Stimulated activated CD8-positive, alpha-beta memory T cell treated with anti-CD3 and anti-CD28 coated beads, Interleukin-12 subunit alpha, Interleukin-12 subunit beta, amount 100 ng/mL, for 4 hours (primary cell): ENCODE results near the gene SIL1.
"Not testable (repeated sequence)": the region's sequence is repeated elsewhere in the genome, so short reads cannot be mapped to it uniquely, and the experiment has no call there.

Experiments
- DNase-seq: peaks from one replicate; pipeline ENCODE4 v3.0.0-alpha.2; 2020; ENCODE audit warnings: low read depth

SIL1 gene

GRCh38 chr5:138942066-138942465 is 256.1 kb downstream of the SIL1 start:
- no peak for DNase-seq

DNA sequence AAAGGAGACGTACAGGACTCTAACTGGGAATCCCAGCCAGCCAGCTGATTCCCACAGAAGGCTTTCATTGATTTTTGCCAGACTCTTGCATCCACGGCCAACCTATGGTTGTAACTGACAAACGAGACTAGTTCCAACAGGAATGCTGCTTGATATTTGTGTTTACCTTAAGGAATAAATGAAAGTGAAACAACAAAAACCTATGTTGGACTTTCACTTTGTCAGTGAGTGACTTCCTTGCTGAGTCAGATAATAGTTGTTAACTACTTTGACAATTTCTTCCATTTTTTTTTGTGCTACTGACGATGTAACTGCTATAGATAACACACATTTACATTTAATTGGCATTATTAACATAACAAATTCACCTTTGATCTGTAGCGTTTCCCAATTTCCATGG is 259.6 kb downstream of the SIL1 start:
- DNase-seq = no peak

DNA sequence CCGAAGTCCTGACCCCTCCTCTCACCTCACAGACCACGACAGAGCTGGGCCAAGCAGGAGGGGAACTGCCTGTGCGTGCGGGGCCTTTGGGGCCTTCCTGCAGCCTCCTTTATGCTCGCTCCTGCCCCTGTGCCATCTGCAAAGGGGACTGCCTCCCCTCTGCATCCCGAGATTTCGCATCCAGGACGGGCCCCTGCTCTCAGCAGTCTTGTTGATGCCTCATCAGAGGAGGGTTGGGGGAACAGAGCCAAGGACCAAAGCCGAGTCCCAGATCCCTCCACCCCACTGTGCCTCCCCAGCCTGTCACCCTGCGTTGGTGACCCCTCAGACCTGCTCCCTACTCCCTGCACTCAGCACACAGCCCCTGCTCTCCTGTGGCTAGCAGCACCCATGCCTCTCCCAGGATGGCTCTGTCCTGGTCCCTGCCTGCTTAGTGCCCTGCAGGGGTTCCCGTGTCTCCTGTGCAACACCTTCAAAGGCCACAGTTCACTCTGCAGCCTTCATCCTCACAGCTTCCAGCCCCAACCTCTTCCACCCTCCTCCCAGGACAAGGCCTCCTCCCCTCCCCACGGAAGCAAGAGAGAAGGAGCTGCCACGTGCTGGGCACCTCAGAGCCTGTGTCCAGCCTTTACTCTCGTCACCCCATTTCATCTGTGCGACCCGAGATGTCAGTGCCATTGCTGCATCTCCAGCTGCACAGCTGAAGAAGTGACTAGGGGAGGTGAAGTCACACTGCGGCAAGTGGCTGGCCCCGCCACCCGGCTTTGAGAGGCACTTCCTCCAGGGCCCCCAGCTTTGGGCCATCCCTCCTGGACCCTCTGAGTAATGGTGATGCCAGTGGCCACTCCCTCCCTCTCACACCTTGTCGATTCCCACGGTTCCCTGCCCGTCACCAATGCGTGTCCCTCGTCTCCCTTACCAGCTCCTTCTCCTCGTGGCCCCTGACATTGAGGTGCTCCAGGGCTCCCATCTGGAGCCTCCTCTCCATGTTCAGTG is 260.5 kb downstream of the SIL1 start:
- DNase-seq = no peak

- DNase-seq = no peak
These were observed 261.2 kb downstream of the SIL1 start for GRCh38 chr5:138936968-138937345.

DNA sequence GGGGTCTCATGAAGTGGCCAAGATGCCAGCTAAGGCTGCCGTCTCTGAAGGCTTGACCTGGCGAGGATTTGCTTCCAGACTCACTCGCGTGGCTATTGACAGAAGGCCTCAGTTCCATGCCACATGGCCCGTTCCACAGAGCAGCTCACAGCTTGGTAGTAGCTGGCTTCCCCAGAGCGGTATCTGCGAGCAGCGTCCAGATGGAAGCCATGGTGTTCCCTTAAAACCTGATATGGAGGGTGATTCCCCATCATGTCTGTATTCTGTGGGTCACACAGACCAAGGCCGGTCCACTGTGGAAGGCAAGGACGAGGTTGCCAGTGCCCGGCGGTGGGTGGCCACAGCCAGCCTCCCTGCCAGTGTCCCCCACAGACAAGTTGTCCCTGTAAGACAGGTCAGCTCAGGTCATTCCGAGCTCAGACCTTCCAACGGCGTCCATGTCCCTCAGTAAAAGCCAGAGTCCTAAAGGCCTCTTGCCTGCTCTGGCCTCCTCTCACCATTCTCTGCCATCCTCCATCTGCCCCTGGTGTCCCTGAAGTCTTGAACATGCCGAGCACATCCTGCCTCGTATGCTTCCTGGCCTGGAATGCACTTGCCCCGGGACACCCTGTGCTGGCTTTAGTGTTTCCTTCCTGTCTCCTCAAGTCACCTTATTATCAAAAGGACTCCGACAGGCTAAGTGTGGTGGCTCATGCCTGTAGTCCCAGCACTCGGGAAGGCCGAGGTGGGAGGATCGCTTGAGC is 261.8 kb downstream of the SIL1 start:
- no peak for DNase-seq

DNA sequence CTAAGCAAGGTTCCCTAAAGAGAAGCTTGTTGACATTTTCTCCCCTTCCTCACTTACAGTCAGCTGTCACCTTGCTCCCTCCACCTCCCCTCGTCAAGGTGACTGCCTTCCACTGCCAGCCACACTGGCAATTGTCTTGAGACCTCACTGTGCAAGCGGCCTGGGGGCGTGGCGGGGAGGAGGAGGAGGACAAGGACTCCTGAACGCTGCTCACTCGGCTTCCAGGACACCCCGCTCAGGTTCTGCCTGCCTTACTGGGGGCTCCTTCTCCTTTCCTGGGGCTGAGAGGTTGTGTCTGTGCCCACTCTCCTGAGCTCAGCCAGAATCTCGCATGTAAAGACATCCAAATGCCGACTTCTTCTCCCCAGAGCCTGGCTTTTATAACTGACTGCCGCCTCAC is 262.7 kb downstream of the SIL1 start:
- DNase-seq = no peak

- DNase-seq = no peak
These were observed 263.2 kb downstream of the SIL1 start for GRCh38 chr5:138934971-138935370.

DNA sequence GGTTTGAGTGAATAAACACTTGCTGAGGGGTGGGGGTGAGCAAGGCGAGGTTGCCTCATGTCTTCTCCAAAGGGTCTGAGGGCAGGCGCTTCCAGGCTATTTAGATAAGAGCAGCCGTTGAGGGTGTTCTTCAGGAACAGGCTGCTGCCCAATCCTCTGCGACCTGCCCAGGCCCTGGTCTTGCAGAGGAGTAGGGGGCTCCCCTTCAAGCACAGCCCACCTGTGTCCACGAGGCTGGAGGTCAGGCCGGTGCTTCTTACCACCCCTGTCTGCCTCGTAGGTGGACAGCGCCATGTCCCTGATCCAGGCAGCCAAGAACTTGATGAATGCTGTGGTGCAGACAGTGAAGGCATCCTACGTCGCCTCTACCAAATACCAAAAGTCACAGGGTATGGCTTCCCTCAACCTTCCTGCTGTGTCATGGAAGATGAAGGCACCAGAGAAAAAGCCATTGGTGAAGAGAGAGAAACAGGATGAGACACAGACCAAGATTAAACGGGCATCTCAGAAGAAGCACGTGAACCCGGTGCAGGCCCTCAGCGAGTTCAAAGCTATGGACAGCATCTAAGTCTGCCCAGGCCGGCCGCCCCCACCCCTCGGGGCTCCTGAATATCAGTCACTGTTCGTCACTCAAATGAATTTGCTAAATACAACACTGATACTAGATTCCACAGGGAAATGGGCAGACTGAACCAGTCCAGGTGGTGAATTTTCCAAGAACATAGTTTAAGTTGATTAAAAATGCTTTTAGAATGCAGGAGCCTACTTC is 264.5 kb downstream of the SIL1 start:
- no peak for DNase-seq

DNA sequence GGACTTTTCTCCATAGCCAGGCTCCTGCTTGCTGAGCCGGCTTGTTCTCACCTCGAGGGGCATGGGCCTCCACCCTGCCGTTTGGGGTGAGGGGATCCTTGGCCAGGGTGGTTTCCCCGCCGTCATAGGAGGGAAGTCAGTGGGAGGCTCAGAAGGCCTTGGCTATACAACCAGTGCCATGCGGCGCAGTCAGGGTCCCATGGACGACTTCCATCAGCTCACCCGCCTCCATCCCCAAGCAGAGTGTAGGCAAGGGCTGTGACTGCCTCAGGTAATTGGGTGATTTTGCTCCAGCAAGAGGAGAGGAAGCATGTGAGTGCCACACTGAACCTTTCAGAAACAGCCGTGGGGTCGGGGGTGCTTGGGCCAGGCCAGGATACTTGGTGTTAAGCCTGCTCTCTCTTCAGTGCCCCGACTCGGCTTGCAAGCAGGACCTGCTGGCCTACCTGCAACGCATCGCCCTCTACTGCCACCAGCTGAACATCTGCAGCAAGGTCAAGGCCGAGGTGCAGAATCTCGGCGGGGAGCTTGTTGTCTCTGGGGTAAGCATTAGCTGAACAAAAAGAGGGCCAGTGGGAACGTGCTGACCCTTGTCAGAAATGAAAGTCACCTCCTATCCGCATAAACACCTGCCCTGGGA is 265.9 kb downstream of the SIL1 start:
- no peak for DNase-seq

DNA sequence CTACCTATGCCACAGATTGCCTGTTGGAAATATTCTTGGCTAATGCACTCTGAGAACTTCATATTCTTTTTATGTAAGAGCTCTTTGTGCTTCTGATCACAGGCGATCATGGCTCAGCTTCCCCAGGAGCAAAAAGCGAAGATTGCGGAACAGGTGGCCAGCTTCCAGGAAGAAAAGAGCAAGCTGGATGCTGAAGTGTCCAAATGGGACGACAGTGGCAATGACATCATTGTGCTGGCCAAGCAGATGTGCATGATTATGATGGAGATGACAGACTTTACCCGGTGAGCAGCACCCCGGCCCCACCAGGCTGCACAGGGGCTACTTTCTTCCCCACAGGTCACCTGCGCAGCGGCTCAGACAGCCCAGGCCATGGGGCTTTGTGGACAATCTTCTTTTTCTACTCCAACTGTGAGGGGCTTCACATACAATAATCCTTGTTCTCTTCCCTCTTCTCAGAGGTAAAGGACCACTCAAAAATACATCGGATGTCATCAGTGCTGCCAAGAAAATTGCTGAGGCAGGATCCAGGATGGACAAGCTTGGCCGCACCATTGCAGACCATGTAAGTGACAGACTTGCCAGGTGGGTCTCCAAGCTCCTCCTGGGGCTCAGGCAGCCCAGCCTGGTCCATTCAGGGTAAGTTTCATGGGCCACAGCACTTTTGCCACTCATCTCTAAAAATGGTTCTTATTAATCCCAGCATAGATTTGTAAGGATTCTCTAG is 267.6 kb downstream of the SIL1 start:
- DNase-seq = no peak

DNA sequence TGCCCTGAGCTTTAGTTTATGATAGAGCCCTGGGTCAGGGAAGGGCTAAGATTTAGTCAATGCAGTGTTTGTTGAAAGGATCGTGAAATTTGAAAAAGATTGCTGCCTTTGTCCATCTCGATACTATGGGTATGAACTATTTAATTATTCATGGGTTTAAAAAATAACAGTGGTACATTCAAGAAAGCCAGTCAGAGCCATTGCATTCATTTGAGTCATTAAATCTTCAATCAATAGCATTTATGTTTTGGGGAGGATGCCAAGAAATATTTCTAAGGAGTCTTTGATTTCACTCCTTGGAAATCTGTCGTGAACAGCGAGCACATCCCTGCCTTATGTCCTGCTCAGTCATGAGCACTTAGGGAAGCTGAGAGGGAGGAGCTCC is 268.6 kb downstream of the SIL1 start:
- DNase-seq = no peak

- DNase-seq = no peak
These were observed 270.2 kb downstream of the SIL1 start for GRCh38 chr5:138927979-138928378.

DNA sequence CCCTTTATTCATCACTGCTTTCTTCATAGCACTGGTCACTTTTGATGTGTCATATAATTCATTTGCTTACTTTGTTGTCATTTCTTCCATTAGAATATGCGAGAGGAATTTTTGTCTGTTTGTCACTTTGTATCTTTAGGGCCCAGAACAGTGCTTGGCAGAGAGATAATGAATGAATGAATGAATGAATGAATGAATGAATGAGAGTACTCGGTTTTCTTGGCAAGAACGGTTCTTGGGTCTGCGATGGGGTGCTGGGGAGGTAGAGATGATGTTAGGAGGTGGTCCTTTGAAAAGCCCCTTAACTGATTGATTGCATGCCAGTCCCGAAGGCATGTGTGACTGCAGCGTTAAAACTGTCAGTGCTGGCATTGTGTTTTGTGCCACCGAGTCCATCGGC is 270.6 kb downstream of the SIL1 start:
- DNase-seq = no peak

DNA sequence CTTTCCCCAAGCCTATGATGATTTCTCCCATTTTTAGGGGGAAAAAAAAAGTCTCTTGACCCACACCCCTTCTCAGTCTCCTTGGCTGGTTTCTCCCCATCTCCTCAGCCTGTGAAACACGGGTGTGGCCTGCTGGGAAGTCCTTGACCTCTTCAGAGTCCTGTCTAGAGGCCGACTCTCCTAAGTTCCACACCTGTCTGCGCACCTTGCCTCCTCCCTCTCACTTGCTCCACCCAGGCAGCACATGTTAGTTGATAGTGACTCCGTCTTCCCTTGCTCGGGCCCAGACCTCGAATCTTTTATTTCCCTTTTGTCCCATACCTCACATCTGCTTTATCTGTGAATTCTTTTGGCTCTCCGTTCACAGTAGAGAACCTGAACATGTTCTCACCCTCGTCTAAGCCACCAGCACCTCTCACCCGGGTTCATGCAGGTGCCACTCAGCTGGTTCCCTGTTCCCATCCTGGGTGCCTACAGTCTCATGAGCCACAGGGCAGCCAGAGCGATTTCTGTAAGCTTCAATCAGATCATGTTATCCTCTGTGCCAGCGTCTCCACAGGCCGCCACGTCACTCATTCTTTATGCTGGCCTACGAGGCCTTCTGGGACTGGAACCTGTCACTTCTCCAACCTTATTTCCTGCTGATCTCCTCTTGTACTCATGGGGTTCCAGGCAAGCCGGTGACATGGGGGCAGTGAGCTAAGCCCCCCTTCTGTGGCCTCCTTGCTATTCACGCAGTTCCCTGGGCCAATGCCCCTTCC is 271.3 kb downstream of the SIL1 start:
- DNase-seq = no peak

GRCh38 chr5:138926257-138926656 is 271.9 kb downstream of the SIL1 start:
- no peak for DNase-seq

DNA sequence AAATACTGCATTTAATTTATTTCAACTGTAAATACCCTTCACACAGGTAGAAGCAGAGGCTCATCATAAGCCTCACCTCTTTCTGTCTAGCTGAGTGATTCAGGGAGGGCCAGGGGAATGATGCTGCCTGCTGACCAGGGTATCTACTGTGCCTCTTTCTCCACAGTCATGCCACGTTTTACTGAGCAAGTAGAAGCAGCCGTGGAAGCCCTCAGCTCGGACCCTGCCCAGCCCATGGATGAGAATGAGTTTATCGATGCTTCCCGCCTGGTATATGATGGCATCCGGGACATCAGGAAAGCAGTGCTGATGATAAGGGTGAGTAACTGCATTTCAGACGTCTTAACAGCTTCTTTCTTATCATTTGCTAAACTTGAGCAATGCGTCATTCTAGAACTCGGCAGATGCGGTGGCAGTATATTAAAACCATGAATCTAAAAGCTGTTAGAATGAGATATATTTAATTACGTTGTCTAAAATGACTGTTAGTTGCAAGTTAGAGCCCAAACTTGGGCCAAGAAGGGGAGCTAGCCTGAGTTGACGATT is 273.0 kb downstream of the SIL1 start:
- DNase-seq = no peak

DNA sequence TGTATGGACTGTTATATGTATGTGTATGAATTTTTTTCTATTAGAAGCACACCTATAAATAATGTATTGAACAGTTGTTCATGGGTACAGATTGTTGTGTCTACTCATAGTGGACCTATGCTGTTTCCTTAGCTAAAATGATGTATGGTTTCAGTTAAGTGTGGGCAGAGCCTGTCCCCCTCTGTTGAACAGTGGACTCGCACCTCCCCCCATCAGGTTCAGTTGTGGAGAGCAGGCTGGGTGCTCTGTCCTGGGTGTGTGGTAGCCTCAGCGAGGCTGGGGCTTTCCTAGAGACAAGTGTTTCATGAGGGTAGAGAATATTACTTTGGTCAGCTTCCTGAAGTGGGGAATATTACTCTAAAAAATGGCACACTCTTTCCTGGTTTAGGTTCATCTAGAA is 275.7 kb downstream of the SIL1 start:
- no peak for DNase-seq

DNA sequence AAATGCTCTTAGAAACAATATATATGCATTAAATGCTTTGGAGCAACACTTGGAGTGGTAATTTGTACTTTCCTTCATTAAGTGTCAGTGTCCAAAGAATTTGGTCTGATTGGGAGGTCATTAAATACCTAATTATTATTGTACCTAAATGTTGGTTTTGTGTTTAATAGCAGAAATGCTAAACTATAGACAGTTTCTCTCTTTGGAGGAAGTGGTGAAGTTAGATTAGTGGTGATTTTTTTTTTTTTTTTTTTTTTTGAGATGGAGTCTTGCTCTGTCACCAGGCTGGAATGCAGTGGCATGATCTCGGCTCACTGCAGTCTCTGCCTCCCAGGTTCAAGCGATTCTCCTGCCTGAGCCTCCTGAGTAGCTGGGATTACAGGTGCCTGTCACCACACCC is 276.8 kb downstream of the SIL1 start:
- DNase-seq = not testable (repeated sequence)

- DNase-seq = no peak
These were observed 278.0 kb downstream of the SIL1 start for GRCh38 chr5:138920181-138920580.

- DNase-seq = no peak
These were observed 279.5 kb downstream of the SIL1 start for GRCh38 chr5:138918686-138919085.
